ENCODE results near the gene TEKT1. TPM values are rescaled to one million over a fixed set of nuclear protein-coding genes. Genes with fewer than 3 reads are reported as not detected.

TEKT1 gene
- 0.70 TPM for total RNA-seq

GRCh38 chr17:6831661-6832263, at the start of gene TEKT1:
TEKT1 (minus strand) TSS chr17:6831729; CDS start chr17:6830376, 1,353 bp downstream.

GRCh38 chr17:6775871-6776405, 55.6 kb downstream of the TEKT1 start, which contains the start of gene FBXO39:
FBXO39 (plus strand) TSS chr17:6776215; CDS start chr17:6779869, 3,654 bp downstream.

GRCh38 chr17:6755731-6756184, 75.8 kb downstream of the TEKT1 start, which contains the start of gene XAF1:
XAF1 (plus strand) TSS chr17:6756046; CDS start chr17:6756079, 33 bp downstream.

Small RNA genes within 50 kb of the gene (small RNA-seq; reads per million reads assigned to genes)
- gene AC004706.2 (ENCODE audit: low replicate concordance) = not detected

Other genes starting within 250 kb of the TEKT1 start
- gene KIAA0753, start 191.0 kb downstream of the TEKT1 start, total RNA-seq = 38.2 TPM
- 34.2 TPM for gene TXNDC17, start 190.7 kb downstream of the TEKT1 start, total RNA-seq
- 12.6 TPM for gene MED31, start 180.1 kb downstream of the TEKT1 start, total RNA-seq
- gene C17orf100, start 180.0 kb downstream of the TEKT1 start, total RNA-seq = 1.2 TPM
- 2.0 TPM for gene SLC13A5, start 118.4 kb downstream of the TEKT1 start, total RNA-seq
- 31.2 TPM for gene XAF1, start 75.7 kb downstream of the TEKT1 start, total RNA-seq
- not detected for gene FBXO39, start 55.5 kb downstream of the TEKT1 start, total RNA-seq
- gene ALOX12, start 164.3 kb upstream of the TEKT1 start, total RNA-seq = 0.64 TPM
- 96.7 TPM for gene RNASEK, start 180.9 kb upstream of the TEKT1 start, total RNA-seq
- 20.3 TPM for gene BCL6B, start 191.3 kb upstream of the TEKT1 start, total RNA-seq
- 1.6 TPM for gene SLC16A13, start 204.3 kb upstream of the TEKT1 start, total RNA-seq
- 0.41 TPM for gene SLC16A11, start 212.4 kb upstream of the TEKT1 start, total RNA-seq
- gene CLEC10A, start 248.5 kb upstream of the TEKT1 start, total RNA-seq = 4.8 TPM

All from metanephros (tissue), 2 donors.